ENCODE results near the gene SCUBE3.
A peak's percentile ranks its signal among the peaks of the same experiment; 100 is the strongest.

Gene SCUBE3

DNA sequence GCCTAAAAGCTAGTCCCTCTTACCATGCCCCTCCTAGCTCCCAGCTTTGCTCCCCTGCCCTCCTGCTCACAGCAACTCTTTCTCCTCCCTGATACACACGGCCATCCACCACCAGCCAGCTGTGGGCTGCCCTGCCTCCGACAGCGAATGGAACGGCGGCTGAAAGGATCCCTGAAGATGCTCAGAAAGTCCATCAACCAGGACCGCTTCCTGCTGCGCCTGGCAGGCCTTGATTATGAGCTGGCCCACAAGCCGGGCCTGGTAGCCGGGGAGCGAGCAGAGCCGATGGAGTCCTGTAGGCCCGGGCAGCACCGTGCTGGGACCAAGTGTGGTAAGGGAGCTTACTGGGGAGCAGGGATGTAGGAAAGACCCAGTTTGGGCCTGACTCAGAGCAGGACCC lies 29.1 kb downstream of the SCUBE3 start:
- no peak for DNase-seq

DNA sequence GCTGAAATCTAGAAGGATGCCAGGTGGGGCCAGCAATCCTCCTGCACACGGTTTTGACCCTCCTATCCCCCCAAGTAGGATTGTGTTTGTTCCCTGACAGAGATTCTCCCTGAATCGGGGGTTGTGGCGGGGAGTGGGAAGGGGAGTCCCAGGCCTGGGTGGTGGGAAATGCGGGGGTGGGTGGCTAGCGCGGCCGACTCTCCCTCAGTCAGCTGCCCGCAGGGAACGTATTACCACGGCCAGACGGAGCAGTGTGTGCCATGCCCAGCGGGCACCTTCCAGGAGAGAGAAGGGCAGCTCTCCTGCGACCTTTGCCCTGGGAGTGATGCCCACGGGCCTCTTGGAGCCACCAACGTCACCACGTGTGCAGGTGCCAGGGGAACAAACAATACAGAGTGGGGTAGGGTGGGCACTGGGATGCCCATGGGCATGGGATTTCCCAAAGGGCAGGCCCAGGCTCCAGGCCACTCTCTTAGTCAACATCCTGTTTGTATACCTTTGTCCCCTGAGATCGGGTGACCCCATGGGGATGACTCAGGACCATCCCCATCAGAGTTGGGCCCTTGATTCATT lies 29.7 kb downstream of the SCUBE3 start:
- no peak for DNase-seq

DNA sequence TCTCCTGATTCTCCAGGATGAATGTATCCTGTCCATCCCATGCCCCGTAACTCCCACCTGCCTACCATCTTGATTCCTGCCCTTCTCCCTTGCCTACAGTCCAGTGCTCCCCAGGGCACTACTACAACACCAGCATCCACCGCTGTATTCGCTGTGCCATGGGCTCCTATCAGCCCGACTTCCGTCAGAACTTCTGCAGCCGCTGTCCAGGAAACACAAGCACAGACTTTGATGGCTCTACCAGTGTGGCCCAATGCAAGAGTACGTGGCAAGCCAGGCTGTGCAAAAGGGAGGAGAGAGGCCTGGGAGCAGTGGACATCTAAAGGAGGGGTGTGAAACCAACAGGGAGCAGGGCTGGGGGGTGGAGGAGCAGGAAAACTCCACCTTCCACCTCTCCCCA lies 30.8 kb downstream of the SCUBE3 start:
- DNase-seq = no peak

DNA sequence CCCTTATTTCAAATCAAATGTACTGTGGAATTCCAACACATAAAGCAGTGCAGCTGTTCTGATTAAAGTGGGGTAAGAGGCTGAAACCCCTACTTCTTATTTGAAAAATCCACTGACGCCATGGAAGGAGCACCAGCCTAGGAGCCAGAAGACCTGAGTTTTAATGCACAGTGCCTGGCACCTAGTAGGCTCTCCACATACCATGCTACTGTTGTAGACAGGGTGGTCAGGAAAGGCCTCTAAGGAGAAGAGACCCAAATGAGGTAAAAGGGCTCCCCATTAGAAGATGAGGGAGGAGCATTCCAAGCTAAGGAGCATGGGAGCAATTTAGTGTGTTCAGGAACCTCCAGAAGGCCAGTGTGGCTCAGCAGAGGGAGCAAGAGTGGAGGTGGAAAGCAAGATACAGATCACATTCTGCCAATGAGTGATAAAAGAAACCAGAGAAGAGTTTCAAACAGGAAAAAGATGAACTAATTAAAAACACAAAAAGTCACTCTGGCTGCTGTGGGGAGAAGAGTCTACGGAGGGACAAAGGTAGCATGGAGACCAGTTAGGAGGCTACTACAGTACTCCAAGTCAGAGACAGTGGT lies 34.0 kb downstream of the SCUBE3 start:
- no peak for DNase-seq

DNA sequence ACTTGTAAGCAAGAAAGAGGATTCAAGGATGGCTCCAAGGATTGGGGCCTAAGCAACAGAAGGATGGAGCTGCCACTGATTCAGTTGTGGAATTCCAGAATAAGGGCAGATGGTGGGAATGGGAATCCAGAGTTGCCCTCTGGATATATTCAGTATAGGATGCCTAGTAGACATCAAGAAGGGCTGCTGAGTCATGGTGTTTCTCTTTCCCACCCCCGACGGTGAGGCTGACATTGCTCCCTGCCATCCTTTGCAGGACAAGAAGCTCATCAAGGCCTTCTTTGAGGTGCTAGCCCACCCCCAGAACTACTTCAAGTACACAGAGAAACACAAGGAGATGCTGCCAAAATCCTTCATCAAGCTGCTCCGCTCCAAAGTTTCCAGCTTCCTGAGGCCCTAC lies 34.5 kb downstream of the SCUBE3 start:
- DNase-seq = no peak

DNA sequence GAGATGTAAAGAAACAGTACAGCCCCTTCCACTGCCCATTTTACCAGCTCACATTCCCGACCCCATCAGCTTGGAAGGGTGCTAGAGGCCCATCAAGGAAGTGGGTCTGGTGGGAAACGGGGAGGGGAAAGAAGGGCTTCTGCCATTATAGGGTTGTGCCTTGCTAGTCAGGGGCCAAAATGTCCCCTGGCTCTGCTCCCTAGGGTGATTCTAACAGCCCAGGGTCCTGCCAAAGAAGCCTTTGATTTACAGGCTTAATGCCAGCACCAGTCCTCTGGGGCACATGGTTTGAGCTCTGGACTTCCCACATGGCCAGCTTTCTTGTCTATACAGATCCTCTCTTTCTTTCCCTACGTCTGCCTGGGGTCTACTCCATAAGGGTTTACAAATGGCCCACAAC lies 35.2 kb downstream of the SCUBE3 start:
- DNase-seq = no peak

DNA sequence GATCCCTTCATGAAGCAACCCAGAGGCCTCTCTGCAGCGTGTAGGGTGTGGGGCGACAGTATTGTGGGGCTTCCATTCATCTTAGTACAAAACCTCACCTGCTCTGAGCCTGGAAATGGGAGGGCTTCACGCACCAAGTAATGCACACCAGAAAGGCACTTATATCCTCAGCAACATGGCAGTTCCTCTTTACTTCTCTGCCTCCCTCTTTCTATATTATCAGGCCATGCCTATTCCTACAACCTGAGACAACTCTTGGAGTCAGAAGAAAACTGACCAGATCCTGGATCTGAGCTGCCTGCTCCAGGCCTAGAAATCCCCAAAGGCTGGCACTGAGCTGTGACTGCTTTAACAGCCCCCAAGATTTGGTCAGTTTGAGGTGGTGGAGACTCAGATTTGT lies 38.2 kb downstream of the SCUBE3 start:
- DNase-seq = no peak

DNA sequence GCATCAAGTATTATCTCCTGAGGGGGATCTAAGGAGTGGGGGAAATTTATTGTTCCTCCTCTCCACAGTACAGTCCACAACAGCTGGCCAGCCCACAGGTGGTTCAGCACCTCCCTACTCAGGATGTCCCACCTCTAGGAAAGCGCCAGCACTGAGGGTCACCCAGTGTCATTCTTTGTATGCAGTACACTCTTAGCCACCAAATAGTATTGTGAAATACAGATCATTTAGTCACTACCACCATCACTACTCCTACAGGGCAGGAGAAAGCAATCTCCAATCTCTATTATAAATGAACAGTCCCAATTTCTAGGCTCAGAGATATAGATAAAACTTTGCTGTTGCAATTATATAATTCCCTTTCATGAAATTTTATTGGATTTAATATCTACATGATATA lies 39.5 kb downstream of the SCUBE3 start:
- no peak for DNase-seq

DNA sequence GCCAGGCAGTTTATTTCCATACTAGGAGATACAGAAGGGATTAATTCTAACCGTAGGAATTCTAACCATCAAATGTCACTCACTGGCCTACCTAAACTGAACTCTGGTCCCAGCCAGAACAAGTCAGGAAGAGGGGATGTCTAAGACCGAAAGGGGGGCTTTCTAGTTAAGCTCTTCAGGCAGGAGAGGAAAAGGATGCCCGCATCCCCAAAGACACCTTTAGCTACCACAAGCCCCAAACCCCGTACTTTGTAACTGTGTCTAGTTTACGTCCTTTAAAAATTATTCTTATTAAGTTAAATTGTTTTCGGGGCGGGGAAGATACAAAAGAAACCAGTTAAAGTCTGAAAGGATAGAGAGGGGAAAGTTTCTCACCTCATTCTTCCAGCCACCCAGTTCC lies 44.6 kb downstream of the SCUBE3 start:
- DNase-seq = no peak

DNA sequence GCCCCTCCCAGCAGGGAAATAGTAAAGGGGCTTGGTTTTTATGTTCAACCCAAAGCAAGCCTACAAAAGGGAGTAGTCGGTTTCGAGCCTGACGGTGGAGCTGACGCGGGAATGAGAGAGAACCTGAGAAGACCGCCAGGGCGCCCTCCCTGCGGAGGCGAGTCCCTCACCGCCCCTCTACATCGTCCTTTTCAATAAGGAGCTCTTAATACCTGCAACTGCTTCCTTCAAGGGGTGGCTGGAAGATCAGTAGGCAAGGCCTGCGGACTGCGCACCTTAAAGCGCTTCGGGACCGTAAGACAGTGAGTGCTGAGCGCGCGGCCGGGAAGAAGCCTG lies 45.1 kb downstream of the SCUBE3 start:
- DNase-seq = no peak

DNA sequence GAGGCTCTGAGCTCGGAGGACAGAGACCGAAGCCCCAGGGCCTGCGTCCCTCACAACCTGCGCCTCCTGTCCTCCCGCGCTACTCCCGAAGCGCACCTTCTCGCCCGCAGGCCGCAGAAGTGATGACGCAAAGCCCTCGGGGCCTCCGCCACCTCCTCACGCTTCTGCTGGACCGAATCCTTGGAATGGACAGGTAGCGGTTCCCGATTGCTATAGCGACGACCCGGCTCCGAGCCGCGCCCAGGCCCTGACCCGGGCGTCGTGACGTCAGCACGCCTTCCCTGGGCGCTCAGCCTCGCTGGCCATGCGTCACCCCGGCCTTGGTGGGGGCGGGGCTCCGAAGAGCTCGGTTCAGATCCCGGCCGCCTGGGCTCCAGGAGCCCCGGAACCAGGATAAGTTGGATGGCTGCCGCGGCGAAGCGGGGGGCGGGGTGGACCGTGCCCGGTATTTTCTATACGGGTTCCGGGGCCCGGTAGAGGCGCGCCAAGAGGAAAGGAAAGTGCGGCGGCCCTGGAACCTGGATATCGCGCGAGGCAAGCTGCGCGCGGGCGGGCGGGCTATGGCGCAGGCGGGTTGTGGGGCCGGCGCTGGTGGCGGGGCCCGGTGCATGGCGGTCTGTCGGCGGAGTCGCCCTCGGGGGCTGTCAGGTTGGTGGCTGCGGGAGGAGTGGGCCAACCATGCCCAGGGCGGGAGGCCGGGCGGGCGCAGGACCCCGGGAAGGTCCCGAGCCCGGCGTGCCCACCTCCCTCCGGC lies 45.6 kb downstream of the SCUBE3 start, which contains the start of gene ZNF76:
Gene ZNF76, plus strand, starts transcription at position 542 of the 754 bp plus-strand sequence. CDS start 21,417 bp downstream, outside the sequence.
- DNase-seq = peak; percentile 85

DNA sequence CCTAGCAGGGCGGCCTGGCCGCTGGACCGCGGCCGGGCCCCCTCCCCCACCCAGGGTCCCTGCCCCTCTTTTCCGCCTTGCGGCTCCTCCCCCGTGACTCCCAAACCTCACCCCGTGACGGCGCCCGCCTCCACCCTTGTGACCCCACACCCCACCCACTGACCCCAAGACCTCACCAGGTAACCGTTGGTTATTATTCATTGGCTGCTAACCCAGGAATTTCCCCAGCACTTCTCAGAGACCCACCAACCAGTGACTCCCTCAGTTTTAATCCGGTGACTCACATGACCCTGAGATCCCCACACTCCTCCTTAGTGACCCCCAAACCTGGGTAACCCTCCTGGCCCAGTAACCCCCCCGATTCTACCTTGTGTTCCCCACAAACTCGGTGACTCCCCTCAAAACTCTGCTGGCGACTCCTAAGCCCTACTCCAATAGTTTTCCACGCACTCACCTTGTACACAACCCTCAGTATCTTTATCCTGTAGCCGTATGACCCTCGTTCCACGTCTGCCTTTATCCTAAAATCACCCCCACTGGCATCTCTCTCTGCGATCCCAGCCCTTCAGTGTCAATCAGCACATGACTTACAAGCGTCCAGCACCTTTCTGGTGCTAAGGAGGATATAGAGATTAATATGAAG lies 46.3 kb downstream of the SCUBE3 start:
- no peak for DNase-seq

DNA sequence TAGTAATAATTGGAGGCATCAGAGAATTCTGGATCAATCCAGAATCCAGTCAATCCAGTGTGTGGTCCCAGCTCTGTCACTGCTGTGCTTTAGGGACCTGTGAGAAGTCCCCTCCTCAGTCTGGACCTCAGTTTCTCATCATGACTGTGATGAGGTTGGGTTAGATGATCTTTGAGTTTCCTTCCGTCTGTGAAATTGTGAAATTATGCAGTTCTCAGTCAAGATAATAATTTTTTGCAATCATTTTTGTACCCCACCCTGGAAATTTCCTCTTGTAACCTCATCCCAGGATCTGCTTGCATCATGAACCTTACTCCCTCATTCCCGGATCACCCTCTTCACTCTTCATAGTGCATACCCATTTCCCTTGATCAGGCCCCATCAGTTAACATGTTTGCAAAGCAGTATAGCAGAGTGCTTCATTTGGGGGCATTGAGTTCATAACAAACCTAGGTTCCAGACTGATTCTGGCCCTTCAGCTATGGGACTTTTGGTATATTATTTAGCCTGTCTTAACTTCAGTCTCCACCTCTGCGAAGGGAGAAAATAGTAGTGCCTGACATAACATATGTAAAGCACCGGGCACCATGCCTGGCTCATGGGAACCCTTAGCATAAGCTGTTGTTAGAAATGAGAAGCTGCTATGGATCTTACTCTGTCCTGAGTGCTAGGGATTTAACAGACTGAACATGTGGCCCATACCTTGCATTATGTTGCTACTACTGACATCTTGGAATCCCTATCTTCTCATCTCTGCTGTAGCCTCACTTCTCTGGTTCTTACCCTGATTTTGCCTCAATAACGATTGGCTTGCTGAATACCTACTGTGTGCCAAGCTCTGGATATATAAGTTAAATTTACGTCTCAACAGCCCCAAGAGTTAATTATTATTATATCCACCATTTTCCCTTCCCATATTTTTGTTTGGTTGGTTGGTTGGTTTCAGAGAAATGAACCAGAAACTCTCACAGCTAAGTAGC lies 47.1 kb downstream of the SCUBE3 start:
- no peak for DNase-seq

DNA sequence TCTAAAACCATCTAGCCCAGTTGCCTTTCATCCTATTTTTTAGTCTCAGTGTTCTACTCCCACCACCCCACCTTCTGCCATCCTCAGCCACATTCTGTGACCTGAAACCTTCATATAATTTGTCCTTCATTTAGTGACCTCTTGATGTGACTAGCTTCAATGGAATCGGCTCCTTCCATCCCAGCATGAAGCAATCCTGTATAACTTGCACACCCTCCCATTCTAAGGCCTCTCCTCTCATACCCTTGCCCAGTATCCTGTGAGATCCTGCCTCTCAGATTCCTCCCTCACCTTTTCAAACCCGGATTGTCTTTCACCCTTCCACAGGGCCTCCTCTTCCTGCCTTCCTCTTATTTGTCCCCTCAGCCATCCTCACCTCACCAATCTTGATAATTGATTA lies 48.8 kb downstream of the SCUBE3 start:
- DNase-seq = no peak

DNA sequence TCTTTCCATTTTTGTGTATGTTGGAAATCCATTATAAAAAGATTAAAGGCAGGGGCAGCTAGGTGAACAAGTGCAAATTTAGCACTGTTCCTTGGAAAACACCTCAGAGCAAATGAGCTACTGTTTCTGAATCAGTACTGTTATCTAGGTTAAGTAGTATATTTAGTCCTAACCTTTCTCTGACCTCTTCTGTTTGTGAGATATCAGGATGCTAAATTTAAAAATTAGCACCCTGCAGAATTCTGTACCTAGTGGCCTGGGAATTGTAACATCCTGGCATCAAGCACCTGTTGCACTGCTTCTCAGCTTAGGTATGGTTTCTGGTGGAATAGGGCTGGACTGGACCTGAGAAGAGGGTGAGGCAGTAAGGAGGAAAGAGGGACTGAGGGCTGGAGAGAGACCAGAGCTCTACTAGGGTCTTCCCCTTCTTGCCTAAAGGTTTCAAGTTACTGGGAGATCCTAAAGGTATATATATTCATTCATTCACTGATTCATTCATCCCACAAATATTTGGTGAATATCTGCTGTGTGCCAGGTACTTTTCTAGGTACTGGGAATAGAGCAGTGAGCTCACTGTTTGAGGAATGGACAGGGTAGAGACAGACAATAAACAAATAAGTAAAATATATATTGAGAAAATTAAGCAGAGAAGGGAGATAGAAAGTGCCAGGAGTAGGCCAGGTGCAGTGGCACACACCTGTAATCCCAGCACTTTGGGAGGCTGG lies 51.0 kb downstream of the SCUBE3 start:
- DNase-seq = no peak

DNA sequence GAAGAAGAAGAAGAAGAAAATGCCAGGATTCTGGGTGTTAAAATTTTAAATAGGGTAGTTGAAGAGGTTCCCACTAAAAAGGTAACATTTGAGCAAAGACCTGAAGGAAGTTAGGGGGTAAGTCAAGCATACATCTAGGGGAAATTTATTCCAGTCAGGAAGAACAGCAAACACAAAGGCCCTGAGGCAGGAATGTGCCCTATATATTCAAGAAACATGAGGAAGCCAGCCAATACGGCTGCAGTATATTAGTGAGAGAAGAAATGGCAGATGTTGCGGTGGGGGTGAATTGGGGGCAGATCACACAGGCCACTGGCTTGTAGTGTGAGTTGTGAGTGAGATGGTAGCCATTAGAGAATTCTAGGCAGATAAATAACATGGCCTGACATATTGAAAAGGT lies 51.8 kb downstream of the SCUBE3 start:
- no peak for DNase-seq

DNA sequence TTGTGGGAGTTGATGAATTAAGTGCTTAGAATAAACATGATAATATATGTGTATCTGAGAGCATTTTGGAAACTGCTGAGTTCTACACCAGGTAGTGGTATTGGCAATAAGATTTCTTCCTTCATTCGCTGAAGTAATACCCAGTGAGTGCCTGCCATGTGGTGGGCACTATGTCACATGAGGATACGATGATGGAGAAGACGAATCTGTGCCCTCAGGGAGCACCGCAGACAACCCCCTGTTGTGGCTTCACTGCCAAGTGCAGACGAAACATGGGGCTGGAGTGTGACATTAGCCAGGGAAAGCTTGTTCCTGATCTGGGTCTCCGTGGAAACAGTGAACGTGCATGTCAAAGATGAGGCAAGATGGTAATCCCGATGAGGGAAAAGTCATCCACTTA lies 53.7 kb downstream of the SCUBE3 start:
- no peak for DNase-seq

DNA sequence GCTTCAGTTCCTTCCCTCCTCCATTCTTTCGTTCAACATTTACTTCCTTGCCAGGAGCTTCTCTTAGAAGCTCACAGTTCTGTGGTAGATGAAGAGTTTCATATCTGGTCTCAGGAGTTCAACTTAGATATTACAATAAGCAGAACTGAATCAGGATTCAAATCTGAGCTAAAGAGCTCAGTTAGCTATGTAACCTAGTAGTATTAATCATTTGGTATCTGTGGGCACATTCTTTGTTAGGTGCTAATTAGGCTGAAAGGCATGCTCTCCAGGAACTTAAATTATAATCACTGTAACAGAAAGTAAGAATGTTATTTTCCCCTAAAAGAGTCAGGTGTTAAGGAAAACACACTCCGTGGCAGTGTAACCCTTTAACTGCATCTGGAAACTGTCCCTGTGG lies 54.1 kb downstream of the SCUBE3 start:
- no peak for DNase-seq

DNA sequence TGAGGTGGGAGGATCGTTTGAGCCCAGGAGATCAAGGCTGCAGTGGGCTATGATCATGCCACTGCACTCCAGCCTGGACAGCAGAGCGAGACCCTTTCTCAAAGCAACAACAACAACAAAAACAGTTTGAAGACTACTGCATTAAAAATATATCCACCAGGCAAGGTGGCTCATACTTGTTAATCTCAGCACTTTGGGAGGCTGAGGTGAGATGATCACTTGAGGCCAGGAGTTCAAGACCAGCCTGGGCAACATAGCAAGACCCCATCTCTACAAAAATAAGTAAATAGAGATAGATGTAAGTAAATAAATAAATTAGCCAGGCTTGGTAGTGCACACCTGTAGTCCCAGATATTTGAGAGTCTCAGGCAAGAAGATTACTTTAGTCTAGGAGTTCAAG lies 58.2 kb downstream of the SCUBE3 start:
- DNase-seq = no peak

DNA sequence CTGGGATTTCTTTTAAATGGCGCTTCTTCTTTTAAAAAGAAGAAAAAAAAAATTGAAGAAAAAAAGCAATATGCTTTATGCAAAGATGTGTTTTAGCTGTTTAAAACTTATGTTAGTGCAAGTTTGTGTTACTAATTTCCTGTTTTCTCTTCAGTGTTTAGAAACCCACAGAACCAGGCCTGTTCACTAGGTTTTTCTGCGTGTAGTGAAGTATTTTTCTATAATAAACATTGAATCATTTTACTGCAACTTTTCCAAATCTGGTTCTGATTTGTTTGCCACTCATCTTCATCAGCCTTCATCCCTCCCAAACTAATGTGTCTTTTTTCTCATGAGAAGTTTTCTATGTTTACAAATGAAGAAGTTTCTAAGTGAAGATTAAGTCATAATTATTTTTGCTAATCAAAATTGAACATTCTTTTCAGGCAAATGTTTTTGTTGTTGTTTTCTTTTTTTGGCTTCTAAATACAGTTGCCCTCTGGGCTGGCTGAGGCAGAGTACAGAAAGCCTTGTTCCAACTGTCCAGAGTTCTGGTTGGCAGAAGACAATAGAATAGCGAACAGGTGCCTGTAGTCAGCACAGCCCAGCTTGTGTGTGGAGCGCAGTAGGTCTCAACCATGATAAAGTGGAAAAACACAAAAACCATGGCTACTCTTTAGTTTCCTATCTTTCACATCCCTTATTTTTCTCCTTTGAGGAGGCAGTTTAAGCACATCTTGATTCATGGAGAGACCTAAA lies 60.2 kb downstream of the SCUBE3 start:
- no peak for DNase-seq

DNA sequence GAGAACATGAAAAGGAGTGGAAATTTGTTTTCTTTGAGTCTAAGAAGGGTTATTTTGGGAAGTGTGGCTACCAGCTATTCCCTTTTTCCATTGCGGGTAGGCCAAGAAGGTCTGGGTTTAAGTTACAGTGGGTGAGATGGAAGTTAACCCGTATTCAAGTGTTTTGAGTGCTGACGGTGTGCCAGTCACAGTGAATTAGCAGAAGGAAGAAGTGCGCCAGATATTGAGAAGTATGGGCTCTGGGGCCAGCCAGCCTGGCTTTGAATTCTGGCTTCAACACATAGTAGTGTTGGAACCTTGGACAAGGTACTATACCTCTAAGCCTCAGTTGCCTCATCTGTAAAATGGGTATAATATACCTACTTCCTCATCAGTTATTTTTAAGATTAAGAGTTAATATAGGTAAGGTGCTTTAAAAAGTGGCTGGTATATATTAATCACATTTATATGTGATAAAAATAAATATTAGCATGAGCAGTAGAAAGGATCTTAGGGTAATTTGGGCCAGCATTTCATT lies 62.0 kb downstream of the SCUBE3 start:
- no peak for DNase-seq

Measured in SHP77 treated with DMSO at 0.1 percent for 48 hours (cell line).